ENCODE results near the gene ATP4B.

DNA sequence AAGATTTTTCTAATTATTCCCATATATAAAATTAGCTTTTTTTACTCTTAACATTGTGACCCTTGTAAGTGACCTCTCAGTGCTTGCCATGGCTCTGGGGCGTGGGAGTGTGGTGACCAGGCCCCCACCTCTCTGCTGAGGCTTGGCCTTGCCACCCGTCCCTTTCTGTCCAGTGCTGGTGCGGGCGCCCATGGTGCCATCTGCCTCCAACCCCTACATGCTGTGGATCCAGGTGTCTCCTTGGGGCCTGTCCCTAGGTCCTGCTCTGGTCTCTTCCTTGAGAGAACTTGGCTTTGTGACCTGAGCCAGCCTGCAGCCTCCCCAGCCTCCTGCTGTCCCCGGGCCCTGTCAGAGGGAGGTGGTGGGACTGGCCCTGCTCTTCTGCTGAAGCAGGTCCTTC lies 46.0 kb downstream of the ATP4B start:
- TF ChIP-seq, protein P1, sequence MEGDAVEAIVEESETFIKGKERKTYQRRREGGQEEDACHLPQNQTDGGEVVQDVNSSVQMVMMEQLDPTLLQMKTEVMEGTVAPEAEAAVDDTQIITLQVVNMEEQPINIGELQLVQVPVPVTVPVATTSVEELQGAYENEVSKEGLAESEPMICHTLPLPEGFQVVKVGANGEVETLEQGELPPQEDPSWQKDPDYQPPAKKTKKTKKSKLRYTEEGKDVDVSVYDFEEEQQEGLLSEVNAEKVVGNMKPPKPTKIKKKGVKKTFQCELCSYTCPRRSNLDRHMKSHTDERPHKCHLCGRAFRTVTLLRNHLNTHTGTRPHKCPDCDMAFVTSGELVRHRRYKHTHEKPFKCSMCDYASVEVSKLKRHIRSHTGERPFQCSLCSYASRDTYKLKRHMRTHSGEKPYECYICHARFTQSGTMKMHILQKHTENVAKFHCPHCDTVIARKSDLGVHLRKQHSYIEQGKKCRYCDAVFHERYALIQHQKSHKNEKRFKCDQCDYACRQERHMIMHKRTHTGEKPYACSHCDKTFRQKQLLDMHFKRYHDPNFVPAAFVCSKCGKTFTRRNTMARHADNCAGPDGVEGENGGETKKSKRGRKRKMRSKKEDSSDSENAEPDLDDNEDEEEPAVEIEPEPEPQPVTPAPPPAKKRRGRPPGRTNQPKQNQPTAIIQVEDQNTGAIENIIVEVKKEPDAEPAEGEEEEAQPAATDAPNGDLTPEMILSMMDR (IDR thresholded peaks at IDR 0.05): no peak
- TF ChIP-seq CHD2 (IDR thresholded peaks at IDR 0.05; ENCODE audit: low read length, partially characterized antibody) (no peak), EP300 (IDR thresholded peaks at IDR 0.05; ENCODE audit: borderline replicate concordance in 1 of 2, low read depth in 1 of 2, low read length in 1 of 2) (no peak)
- TF ChIP-seq, protein P2, sequence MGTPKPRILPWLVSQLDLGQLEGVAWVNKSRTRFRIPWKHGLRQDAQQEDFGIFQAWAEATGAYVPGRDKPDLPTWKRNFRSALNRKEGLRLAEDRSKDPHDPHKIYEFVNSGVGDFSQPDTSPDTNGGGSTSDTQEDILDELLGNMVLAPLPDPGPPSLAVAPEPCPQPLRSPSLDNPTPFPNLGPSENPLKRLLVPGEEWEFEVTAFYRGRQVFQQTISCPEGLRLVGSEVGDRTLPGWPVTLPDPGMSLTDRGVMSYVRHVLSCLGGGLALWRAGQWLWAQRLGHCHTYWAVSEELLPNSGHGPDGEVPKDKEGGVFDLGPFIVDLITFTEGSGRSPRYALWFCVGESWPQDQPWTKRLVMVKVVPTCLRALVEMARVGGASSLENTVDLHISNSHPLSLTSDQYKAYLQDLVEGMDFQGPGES (IDR thresholded peaks at IDR 0.05; ENCODE audit: low read depth, low read length): no peak
